GM10266 (cell line): Measurements from ENCODE around the gene PRKRA.
A peak's percentile ranks its signal among the peaks of the same experiment; 100 is the strongest.
"Not testable (repeated sequence)": the region's sequence is repeated elsewhere in the genome, so short reads cannot be mapped to it uniquely, and the experiment has no call there.

Experiments used
- DNase-seq: peaks from one replicate; pipeline ENCODE4 v3.0.0; 2012; ENCODE audit errors: extremely low spot score
- TF ChIP-seq, protein P1 (sequence below): IDR thresholded peaks from 2 replicates; pipeline ENCODE4 v1.5.1; 2012; ENCODE audit warnings: mild to moderate bottlenecking, low read depth; ENCODE audit not compliant: control insufficient read depth, insufficient read depth; ENCODE audit errors: missing control alignments

The PRKRA gene

DNA sequence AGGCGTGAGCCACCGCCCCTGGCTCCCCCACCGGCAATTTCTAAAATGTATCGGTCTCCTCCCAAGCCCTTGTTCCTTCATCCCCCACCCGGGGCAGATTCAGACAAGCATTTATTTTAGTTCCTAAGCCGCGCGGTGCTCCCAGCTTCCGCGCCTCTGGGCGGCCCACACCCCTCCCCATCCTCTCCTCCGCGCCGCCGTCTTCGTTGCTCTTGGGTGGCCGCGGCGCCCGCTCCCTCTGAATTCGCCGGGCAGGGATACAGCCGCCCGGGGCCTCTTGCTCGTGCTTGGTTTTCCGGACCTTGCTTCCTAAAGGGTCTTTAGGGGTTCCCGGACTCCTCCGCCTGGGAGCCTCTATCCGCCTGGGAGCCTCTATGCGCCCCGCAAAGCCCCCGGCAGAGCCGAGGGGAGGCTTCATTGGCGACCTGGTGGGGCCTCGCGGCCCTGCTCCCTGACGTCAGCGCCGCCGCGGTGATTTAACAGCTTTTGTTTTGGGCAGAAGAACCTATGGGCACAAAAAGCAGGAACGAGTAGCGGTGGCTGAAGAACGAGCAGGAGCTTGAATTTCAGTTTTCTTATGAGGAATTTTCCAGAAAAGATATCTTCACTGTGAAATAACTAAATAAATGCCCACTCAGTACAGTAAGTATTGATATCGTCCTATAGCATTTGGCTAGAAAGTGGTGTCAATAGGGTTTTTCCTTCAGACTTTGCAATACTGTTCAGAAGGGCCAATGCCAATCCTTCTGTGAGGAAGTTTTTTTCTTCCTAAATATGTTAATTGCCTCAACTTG, 37.3 kb downstream of the PRKRA start:
- TF ChIP-seq, protein P1, sequence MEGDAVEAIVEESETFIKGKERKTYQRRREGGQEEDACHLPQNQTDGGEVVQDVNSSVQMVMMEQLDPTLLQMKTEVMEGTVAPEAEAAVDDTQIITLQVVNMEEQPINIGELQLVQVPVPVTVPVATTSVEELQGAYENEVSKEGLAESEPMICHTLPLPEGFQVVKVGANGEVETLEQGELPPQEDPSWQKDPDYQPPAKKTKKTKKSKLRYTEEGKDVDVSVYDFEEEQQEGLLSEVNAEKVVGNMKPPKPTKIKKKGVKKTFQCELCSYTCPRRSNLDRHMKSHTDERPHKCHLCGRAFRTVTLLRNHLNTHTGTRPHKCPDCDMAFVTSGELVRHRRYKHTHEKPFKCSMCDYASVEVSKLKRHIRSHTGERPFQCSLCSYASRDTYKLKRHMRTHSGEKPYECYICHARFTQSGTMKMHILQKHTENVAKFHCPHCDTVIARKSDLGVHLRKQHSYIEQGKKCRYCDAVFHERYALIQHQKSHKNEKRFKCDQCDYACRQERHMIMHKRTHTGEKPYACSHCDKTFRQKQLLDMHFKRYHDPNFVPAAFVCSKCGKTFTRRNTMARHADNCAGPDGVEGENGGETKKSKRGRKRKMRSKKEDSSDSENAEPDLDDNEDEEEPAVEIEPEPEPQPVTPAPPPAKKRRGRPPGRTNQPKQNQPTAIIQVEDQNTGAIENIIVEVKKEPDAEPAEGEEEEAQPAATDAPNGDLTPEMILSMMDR, result no peak

DNA sequence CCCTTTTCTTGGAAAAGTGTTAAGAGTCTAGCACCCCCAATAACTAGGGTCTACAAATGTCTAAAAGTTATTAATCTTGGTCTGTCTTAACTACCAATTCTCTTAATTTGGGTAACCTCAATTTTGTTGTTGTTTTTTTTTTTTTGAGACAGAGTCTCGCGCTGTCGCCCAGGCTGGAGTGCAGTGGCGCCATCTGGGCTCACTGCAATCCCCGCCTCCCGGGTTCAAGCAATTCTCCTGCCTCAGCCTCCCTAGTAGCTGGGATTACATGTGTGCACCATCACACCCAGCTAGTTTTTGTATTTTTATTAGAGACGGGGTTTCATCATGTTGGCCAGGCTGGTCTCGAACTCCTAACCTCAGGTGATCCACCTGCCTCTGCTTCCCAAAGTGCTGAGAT, 38.5 kb downstream of the PRKRA start:
- not testable (repeated sequence) for DNase-seq

More for the DNA sequence above, 37.3 kb downstream of the PRKRA start:
- peak; percentile 51 for DNase-seq

DNA sequence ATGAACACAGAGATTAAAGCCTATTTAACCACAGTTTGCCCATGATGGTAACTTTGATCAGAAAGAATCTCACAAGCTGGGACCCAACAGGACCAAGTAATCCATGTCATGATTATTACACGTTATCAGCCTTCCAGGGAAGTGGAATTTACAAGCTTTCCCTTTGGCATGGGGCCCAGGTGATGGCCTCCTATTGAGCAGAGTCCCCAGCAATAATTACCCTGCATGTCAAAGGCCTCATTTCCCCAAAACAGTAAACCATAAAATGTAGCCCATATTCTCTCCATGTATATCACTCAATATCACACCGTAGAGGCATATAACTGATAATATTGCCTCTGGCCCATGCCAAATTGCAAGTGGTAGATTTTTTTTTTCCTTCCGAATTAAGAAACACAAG, 38.9 kb downstream of the PRKRA start:
- TF ChIP-seq, protein P1, result no peak
- DNase-seq, result no peak

DNA sequence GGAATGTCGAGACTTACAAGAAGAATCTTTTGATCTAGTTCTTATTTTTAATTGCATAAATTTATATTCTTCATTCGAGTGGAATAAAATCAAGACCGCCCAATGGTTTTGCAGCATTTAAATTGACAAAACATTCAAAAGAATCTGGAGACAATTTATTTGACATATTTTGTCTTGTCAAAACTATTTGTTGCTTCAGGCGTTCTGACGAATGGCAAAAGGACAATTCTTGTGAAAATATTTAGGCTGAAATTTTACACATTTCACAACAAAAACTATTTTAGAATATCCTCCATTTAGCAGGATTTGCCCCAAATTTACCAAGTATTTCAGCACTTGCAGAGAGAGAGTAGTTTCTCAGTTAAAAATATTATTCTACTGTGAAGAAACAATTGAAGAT, 41.7 kb downstream of the PRKRA start:
- no peak for DNase-seq
- TF ChIP-seq, protein P1, result no peak

DNA sequence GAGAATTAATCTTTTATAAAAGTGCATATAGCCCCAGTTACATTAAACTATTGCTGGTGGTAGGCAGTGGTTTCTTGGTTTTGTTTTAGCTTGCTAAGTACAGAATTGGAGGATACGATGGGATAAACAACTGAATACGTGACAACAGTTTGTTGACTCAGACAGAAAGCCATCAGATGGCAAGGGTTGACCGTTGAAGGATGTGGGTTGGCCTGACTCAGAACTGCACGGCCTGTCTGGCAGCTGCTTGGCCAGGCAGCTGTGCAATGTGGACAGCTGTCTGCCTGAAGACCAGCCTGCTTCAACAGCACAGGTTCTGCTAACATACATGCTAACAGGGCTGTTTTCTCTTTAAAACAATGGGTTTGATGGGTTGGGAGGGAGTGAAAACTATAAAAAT, 46.6 kb downstream of the PRKRA start:
- peak; percentile 65 for DNase-seq
- TF ChIP-seq, protein P1, result no peak

DNA sequence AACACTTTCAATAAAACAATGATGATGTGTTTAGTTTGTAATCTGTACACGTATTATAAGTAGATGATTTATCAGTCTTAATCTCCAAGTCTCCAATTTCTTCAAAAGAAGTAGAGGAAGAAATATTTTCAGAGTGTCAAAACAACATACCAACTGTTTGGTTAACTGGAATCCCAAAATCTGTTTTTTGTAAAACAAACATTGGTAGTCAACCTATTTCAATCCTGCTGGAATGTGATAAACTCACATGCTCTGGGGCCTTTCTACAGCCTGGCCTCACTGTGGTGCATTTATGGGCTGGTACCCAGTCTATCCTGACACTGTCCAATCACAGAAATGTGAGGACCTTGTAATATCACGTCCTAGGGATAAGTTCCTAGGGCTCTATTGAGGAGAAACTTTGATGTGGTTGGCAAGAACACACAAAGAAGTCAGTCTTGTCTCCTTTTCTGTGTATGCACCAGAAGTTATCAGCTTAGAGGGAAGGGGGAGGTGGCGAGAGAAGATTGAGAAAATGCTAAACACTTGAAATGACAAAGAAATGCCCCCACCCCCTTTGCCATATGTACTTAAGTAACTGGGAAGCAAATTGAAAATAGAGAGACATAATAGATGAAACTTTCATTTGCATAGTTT, 47.2 kb downstream of the PRKRA start:
- DNase-seq, result peak; percentile 10
- TF ChIP-seq, protein P1, result no peak

DNA sequence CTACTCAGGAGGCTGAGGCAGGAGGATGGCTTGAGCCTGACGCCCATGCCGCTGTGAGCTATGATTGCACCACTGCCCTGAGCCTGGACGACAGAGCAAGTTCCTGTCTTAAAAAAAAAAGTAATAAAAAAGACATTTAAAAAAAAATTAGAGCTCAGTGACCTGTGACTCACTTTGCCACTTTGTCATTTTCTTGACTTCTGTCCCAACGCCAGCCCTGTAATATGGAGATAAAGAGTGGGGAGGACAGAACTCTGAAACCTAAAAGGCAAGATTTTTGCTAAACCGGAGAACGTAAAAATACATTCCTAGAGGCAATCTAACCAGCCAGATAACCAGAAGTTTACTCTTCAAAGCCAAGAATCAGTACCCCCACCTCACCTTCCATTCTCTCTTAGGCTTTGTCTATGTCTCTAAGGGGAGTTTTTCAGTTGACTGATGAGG, 49.0 kb downstream of the PRKRA start:
- TF ChIP-seq, protein P1, result no peak
- no peak for DNase-seq
